H9 (cell line): ENCODE measurements around the gene LPCAT4. TPM values are rescaled to one million over a fixed set of nuclear protein-coding genes. Genes with fewer than 3 reads are reported as not detected.
"Not testable (repeated sequence)": the region's sequence is repeated elsewhere in the genome, so short reads cannot be mapped to it uniquely, and the experiment has no call there.

Source experiments
- DNase-seq: peaks from one replicate; pipeline ENCODE4 v3.0.0-alpha.2; 2017
- H2AFZ ChIP-seq: one replicate; pipeline ENCODE4 v1.6.1; 2013; ENCODE audit warnings: mild to moderate bottlenecking, low read length, control low read depth, moderate library complexity
- H2AK5ac ChIP-seq: 2 replicates; pipeline ENCODE4 v1.6.1; 2013; ENCODE audit warnings: low read length, control low read depth, mixed read lengths; ENCODE audit not compliant: insufficient read length
- H2BK120ac ChIP-seq: one replicate; pipeline ENCODE4 v1.6.1; 2013; ENCODE audit warnings: low read depth, mild to moderate bottlenecking, low read length, control low read depth, inconsistent platforms; ENCODE audit not compliant: poor library complexity, severe bottlenecking
- H2BK12ac ChIP-seq: 2 replicates; pipeline ENCODE4 v1.6.1; 2013; ENCODE audit warnings: low read length, control low read depth, mixed read lengths, low read depth; ENCODE audit not compliant: insufficient read length
- H2BK15ac ChIP-seq: 2 replicates; pipeline ENCODE4 v1.6.1; 2013; ENCODE audit warnings: low read depth, low read length, control low read depth
- H2BK20ac ChIP-seq: one replicate; pipeline ENCODE4 v1.6.1; 2013; ENCODE audit warnings: low read depth, mild to moderate bottlenecking, low read length, control low read depth, inconsistent platforms; ENCODE audit not compliant: poor library complexity, severe bottlenecking
- H2BK5ac ChIP-seq: 2 replicates; pipeline ENCODE4 v1.6.1; 2013; ENCODE audit warnings: low read length, control low read depth, mixed read lengths; ENCODE audit not compliant: insufficient read length
- H3K14ac ChIP-seq: 2 replicates; pipeline ENCODE4 v1.6.1; 2013; ENCODE audit warnings: low read length, control low read depth; ENCODE audit not compliant: insufficient read depth
- H3K18ac ChIP-seq: 2 replicates; pipeline ENCODE4 v1.6.1; 2013; ENCODE audit warnings: low read depth, mild to moderate bottlenecking, mixed read lengths, low read length, control low read depth; ENCODE audit not compliant: insufficient read length
- H3K23ac ChIP-seq: 2 replicates; pipeline ENCODE4 v1.6.1; 2013; ENCODE audit warnings: low read length, control low read depth, mixed read lengths, low read depth; ENCODE audit not compliant: insufficient read length
- H3K23me2 ChIP-seq: 2 replicates; pipeline ENCODE4 v1.6.1; 2013; ENCODE audit warnings: low read depth, mild to moderate bottlenecking, mixed read lengths, low read length, control low read depth; ENCODE audit not compliant: insufficient read length, poor library complexity, severe bottlenecking
- H3K27ac ChIP-seq: 2 replicates; pipeline ENCODE4 v1.5.1; 2013; ENCODE audit warnings: low read length, control low read depth, mixed read lengths, low read depth; ENCODE audit not compliant: insufficient read length
- H3K27me3 ChIP-seq: 2 replicates; pipeline ENCODE4 v1.6.1; 2013; ENCODE audit warnings: low read length, control low read depth, inconsistent platforms; ENCODE audit not compliant: insufficient read depth
- H3K4ac ChIP-seq: 2 replicates; pipeline ENCODE4 v1.6.1; 2013; ENCODE audit warnings: low read depth, mild to moderate bottlenecking, control low read depth, inconsistent platforms, low read length, moderate library complexity
- H3K4me1 ChIP-seq: 2 replicates; pipeline ENCODE4 v1.6.1; 2013; ENCODE audit warnings: low read length, control low read depth, inconsistent platforms; ENCODE audit not compliant: insufficient read depth
- H3K4me2 ChIP-seq: 2 replicates; pipeline ENCODE4 v1.6.1; 2013; ENCODE audit warnings: low read length, control low read depth, mixed read lengths; ENCODE audit not compliant: insufficient read length, insufficient read depth
- H3K56ac ChIP-seq: 2 replicates; pipeline ENCODE4 v1.6.1; 2013; ENCODE audit warnings: low read depth, mild to moderate bottlenecking, mixed read lengths, low read length, control low read depth; ENCODE audit not compliant: insufficient read length
- H3K79me1 ChIP-seq: 2 replicates; pipeline ENCODE4 v1.6.1; 2013; ENCODE audit warnings: low read depth, mild to moderate bottlenecking, moderate library complexity, low read length, control low read depth, inconsistent platforms; ENCODE audit not compliant: insufficient read depth, poor library complexity, severe bottlenecking
- H3K79me2 ChIP-seq: 2 replicates; pipeline ENCODE4 v1.6.1; 2013; ENCODE audit warnings: low read length, control low read depth, inconsistent platforms; ENCODE audit not compliant: insufficient read depth
- H3K9ac ChIP-seq: 2 replicates; pipeline ENCODE4 v1.6.1; 2013; ENCODE audit warnings: low read length, control low read depth, mixed read lengths; ENCODE audit not compliant: insufficient read length; ENCODE audit errors: extremely low read depth
- H3K9me3 ChIP-seq: one replicate; pipeline ENCODE4 v1.6.1; 2013; ENCODE audit warnings: low read depth, low read length, inconsistent platforms; ENCODE audit not compliant: control insufficient read depth
- H3T11ph ChIP-seq: one replicate; pipeline ENCODE4 v1.6.1; 2013; ENCODE audit warnings: mild to moderate bottlenecking, low read length, control low read depth, inconsistent platforms
- H4K20me1 ChIP-seq: one replicate; pipeline ENCODE4 v1.6.1; 2013; ENCODE audit not compliant: control insufficient read depth, insufficient read length, insufficient read depth
- H4K5ac ChIP-seq: 2 replicates; pipeline ENCODE4 v1.6.1; 2013; ENCODE audit warnings: low read depth, mild to moderate bottlenecking, mixed read lengths, low read length, control low read depth; ENCODE audit not compliant: insufficient read length
- H4K8ac ChIP-seq: replicated peaks from 2 replicates; pipeline ENCODE4 v1.6.1; 2013; ENCODE audit warnings: low read length, control low read depth, mixed read lengths, low read depth; ENCODE audit not compliant: insufficient read length
- H4K91ac ChIP-seq: 2 replicates; pipeline ENCODE4 v1.6.1; 2013; ENCODE audit warnings: low read depth, mild to moderate bottlenecking, moderate library complexity, mixed read lengths, low read length, control low read depth; ENCODE audit not compliant: insufficient read length
- H3K27ac Mint-ChIP-seq, 3 experiments: 2 replicates in 2 of 3; 3 replicates in 1 of 3; pipeline ENCODE4 v1.8.0; 2020 to 2021; ENCODE audit warnings: mixed read lengths in 3 of 3, mild to moderate bottlenecking in 1 of 3, moderate library complexity in 1 of 3
- H3K27me3 Mint-ChIP-seq: 2 replicates; pipeline ENCODE4 v1.8.0; 2021; ENCODE audit warnings: low read depth, mild to moderate bottlenecking, moderate library complexity, mixed read lengths
- H3K36me3 Mint-ChIP-seq, 3 experiments: 2 replicates in 2 of 3; 3 replicates in 1 of 3; pipeline ENCODE4 v1.8.0; 2020 to 2021; ENCODE audit warnings: low read depth in 3 of 3, mixed read lengths in 3 of 3; ENCODE audit not compliant: insufficient read depth in 1 of 3
- H3K4me1 Mint-ChIP-seq, 2 experiments: 2 replicates each; pipeline ENCODE4 v1.8.0; 2020; ENCODE audit warnings: mixed read lengths in 2 of 2
- H3K4me3 Mint-ChIP-seq, 2 experiments: 2 replicates in 1 of 2; 3 replicates in 1 of 2; pipeline ENCODE4 v1.8.0; 2020 to 2021; ENCODE audit warnings: mild to moderate bottlenecking in 2 of 2, mixed read lengths in 2 of 2, moderate library complexity in 1 of 2
- H3K9me3 Mint-ChIP-seq, 2 experiments: 2 replicates in 1 of 2; 3 replicates in 1 of 2; pipeline ENCODE4 v1.8.0; 2020; ENCODE audit warnings: mild to moderate bottlenecking in 2 of 2, mixed read lengths in 2 of 2, moderate library complexity in 1 of 2
- CTCF ChIP-seq: fragments of 200-600 bp; sonication (generic); conservative IDR thresholded peaks from 3 replicates; pipeline ENCODE4 v1.8.0; 2021; ENCODE audit warnings: antibody characterized with exemption, mild to moderate bottlenecking
- WGBS: extraction: QIAGEN DNeasy Blood & Tissue Kit; methylation state at CpG from one replicate; pipeline ENCODE4 v1.1.7; 2013; ENCODE audit warnings: missing lambda C conversion rate, low lambda C conversion rate, mixed read lengths; ENCODE audit not compliant: insufficient read length; ENCODE audit errors: extremely low coverage; 5-methylcytosine and 5-hydroxymethylcytosine counted together
- total RNA-seq: library from RNA; stranded (reverse); gene quantifications from 2 replicates; pipeline ENCODE4 v1.2.1, GENCODE V29; 2021

The LPCAT4 gene
- total RNA-seq, 1 experiment from 2014 or later: 71.1 TPM

GRCh38 chr15:34353627-34354026 is 13.4 kb downstream of the LPCAT4 start:
- Mint-ChIP-seq H3K27me3 (no peaks in the 10 kb centered on the region), H3K27ac (peak overlapping the region in 2 of 3 experiments; percentile 24 to 34; a peak in 1 of 7 replicates), H3K36me3 (peaks cover 16 to 44% (median 30%) of the 10 kb centered on the region in 3 experiments; a peak in 6 of 7 replicates), H3K4me1 (peaks cover 12 to 13% of the 10 kb centered on the region in 2 experiments), H3K9me3 (no peaks in the 10 kb centered on the region), H3K4me3 (no peak overlapping the region)
- no peak overlapping the region for H2BK12ac ChIP-seq
- H3K79me1 ChIP-seq: no peaks in the 10 kb centered on the region
- H3K79me2 ChIP-seq: no peaks in the 10 kb centered on the region
- no peak overlapping the region for H4K5ac ChIP-seq
- no CpG with 5 or more reads among the region's 2 CpGs for WGBS
- no peak overlapping the region for H3K4ac ChIP-seq
- H4K8ac ChIP-seq: no peak overlapping the region
- H2AFZ ChIP-seq: no peak overlapping the region
- no peak overlapping the region for H3K27ac ChIP-seq
- H3K56ac ChIP-seq: no peak overlapping the region
- no peak for TF ChIP-seq CTCF
- H2AK5ac ChIP-seq: no peak overlapping the region
- no peak overlapping the region for H3K18ac ChIP-seq
- H3K4me2 ChIP-seq: no peak overlapping the region
- H3K23ac ChIP-seq: no peak overlapping the region
- no peak overlapping the region for H2BK20ac ChIP-seq
- no peak overlapping the region for H3T11ph ChIP-seq
- H3K9me3 ChIP-seq: no peaks in the 10 kb centered on the region
- no peaks in the 10 kb centered on the region; the same call in 1 of the 2 replicates for H3K4me1 ChIP-seq
- H4K91ac ChIP-seq: no peak overlapping the region
- H2BK15ac ChIP-seq: no peak overlapping the region
- no peaks in the 10 kb centered on the region for H4K20me1 ChIP-seq
- H3K23me2 ChIP-seq: no peaks in the 10 kb centered on the region
- H2BK5ac ChIP-seq: no peak overlapping the region
- H2BK120ac ChIP-seq: no peak overlapping the region
- H3K9ac ChIP-seq: no peak overlapping the region
- DNase-seq: peak; percentile 45
- no peak overlapping the region for H3K14ac ChIP-seq
- H3K27me3 ChIP-seq: no peaks in the 10 kb centered on the region

- not testable (repeated sequence) for H3K4me3 Mint-ChIP-seq, H4K91ac ChIP-seq, H2BK5ac ChIP-seq, H2BK15ac ChIP-seq, H4K20me1 ChIP-seq, H3K79me1 ChIP-seq, DNase-seq, H3K27me3 ChIP-seq, H3K9me3 Mint-ChIP-seq, H3K14ac ChIP-seq, H2BK12ac ChIP-seq, H2AFZ ChIP-seq, H3K23me2 ChIP-seq, H2AK5ac ChIP-seq, H3K4me1 ChIP-seq, H3K27me3 Mint-ChIP-seq, H2BK120ac ChIP-seq, H4K5ac ChIP-seq, H3K27ac ChIP-seq, H3K27ac Mint-ChIP-seq, H3K9ac ChIP-seq, H4K8ac ChIP-seq, H3T11ph ChIP-seq, H3K79me2 ChIP-seq, H3K18ac ChIP-seq, H3K23ac ChIP-seq, H3K9me3 ChIP-seq, H3K56ac ChIP-seq, H2BK20ac ChIP-seq, H3K4me2 ChIP-seq, H3K4ac ChIP-seq
- Mint-ChIP-seq H3K36me3 (peaks cover 14 to 40% (median 26%) of the 10 kb centered on the region in 3 experiments; a peak in 6 of 7 replicates), H3K4me1 (peaks cover 12 to 13% of the 10 kb centered on the region in 2 experiments)
- WGBS: no CpG with 5 or more reads among the region's 12 CpGs
These were observed 14.0 kb downstream of the LPCAT4 start for GRCh38 chr15:34352996-34353395.
